Calu3 (cell line): ENCODE data around the gene TCF3. TPM values are rescaled to one million over a fixed set of nuclear protein-coding genes. Genes with fewer than 3 reads are reported as not detected.

ENCODE experiments used
- Bru-seq: library from RNA; stranded (reverse); fragments of 400-500 nt; gene quantifications from one replicate; lab custom pipeline; 2021; lab: Mats Ljungman, UMichigan
- BruChase-seq, 2 experiments: library from RNA; stranded (reverse); fragments of 400-500 nt; gene quantifications; one replicate each; lab custom pipeline; 2021; lab: Mats Ljungman, UMichigan
- BruUV-seq: library from RNA; stranded (reverse); fragments of 400-500 nt; replicated peaks from 2 replicates; lab custom pipeline; 2021; lab: Mats Ljungman, UMichigan
- CTCF ChIA-PET: fragments of 300-600 bp; sonication (Branson Sonifier 250); formaldehyde crosslinking; loops from one replicate; lab custom pipeline; 2022; ENCODE audit warnings: antibody characterized with exemption; lab: Charles Lee
- DNase-seq: peaks from one replicate; pipeline ENCODE4 v3.0.0; 2022
- H3K27ac Mint-ChIP-seq: one replicate; pipeline ENCODE4 v1.8.0; 2022; ENCODE audit warnings: mixed read lengths; ENCODE audit not compliant: unreplicated experiment
- H3K27me3 Mint-ChIP-seq: one replicate; pipeline ENCODE4 v1.8.0; 2022; ENCODE audit warnings: mixed read lengths; ENCODE audit not compliant: unreplicated experiment
- H3K36me3 Mint-ChIP-seq: one replicate; pipeline ENCODE4 v1.8.0; 2022; ENCODE audit warnings: mild to moderate bottlenecking, moderate library complexity, mixed read lengths; ENCODE audit not compliant: insufficient read depth, unreplicated experiment
- H3K4me1 Mint-ChIP-seq: one replicate; pipeline ENCODE4 v1.8.0; 2022; ENCODE audit warnings: mild to moderate bottlenecking, low read depth, mixed read lengths; ENCODE audit not compliant: unreplicated experiment
- H3K4me3 Mint-ChIP-seq: one replicate; pipeline ENCODE4 v1.8.0; 2022; ENCODE audit warnings: mild to moderate bottlenecking, low read depth, moderate library complexity, mixed read lengths; ENCODE audit not compliant: unreplicated experiment
- H3K9me3 Mint-ChIP-seq: one replicate; pipeline ENCODE4 v1.8.0; 2022; ENCODE audit warnings: low read depth, mixed read lengths; ENCODE audit not compliant: unreplicated experiment
- intact Hi-C: fragments of 100-400 bp; cut with micrococcal nuclease; formaldehyde crosslinking; loops from one replicate; pipeline ENCODE4 v1.10.0; 2022; ENCODE audit not compliant: unreplicated experiment
- long read RNA-seq: library from polyadenylated mRNA; stranded (forward); transcript quantifications from one replicate; pipeline ENCODE4 v2.0.0, GENCODE V29; 2022
- total RNA-seq: library from RNA; stranded (reverse); gene quantifications from 2 replicates; pipeline ENCODE4 v1.2.3, GENCODE V29; 2022
- TF ChIP-seq, protein P1 (sequence below): fragments of 200-600 bp; IDR thresholded peaks from one replicate; pipeline ENCODE4 v1.8.0; 2022; ENCODE audit warnings: antibody characterized with exemption; ENCODE audit not compliant: unreplicated experiment

The TCF3 gene
- total RNA-seq (102 and 110 TPM in 2 replicates), Bru-seq, nascent RNA (percentile 63 among the genes with signal in this experiment), BruChase-seq, experiment 1, labeled RNA remaining after a 6-hour chase (percentile 80 among the genes with signal in this experiment), BruChase-seq, experiment 2, labeled RNA remaining after a 2-hour chase (percentile 72 among the genes with signal in this experiment)
- long read RNA-seq, partial matches to known transcripts: 16 of 62 reads
- long read RNA-seq, other reads (novel, unspliced or antisense): 45 of 62 reads

DNA sequence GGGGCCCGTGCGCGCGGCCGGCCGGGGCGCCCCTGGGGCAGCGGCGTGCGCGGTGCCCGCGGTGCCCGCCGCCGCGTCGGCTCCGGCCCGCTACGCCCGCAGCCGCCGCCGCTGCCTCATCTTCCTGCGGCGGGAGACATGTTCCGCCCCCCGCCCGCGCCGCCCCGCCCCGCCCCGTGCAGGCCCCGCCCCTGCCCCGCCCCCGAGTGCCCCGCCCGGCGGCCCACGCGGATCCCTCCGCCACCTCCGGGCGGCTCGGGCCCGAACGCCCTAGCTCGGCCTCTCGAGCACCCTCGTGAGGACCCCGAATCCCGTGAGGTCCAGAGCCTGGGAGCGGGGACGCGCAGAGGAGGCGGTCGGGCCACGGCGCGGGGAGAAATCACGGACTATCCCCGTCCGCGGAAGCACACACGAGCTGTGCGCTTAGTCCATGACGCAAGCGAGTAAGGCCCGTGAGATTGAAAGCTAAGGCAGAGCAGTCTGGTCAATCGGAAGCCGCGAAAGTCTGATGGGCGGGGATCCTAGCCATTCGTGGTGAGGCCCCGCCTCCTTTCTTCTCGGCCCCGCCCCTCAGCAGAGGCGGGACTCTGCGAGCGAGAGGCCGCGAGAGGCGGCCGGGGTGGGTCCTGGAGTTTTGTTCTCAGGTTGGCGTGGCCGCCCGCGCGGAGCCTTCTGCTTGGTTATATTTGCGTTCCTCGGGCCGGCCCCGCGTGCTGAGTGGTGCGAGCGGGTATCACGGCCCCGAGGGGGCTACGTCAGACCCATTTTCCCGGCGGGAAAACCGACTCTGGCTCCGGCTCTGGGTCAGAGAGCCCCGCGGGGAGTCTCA lies at the start of gene TCF3:
TSS of gene TCF3 (minus strand) at position 145 of the 829 bp plus-strand sequence. CDS start 2,367 bp downstream, outside the sequence.
- H3K9me3 Mint-ChIP-seq: no peaks in the 10 kb centered on the region
- CTCF ChIA-PET: interaction anchor here (0.6 to 1.0 kb wide), 3 partner anchors 47 to 486 kb away, joined by 3 to 5 read pairs (median 3); partner anchors contain the start of gene UQCR11
- H3K4me3 Mint-ChIP-seq: peak within 1 kb of the TSS; percentile 56
- H3K27me3 Mint-ChIP-seq: no peaks in the 10 kb centered on the region
- TF ChIP-seq, protein P1, sequence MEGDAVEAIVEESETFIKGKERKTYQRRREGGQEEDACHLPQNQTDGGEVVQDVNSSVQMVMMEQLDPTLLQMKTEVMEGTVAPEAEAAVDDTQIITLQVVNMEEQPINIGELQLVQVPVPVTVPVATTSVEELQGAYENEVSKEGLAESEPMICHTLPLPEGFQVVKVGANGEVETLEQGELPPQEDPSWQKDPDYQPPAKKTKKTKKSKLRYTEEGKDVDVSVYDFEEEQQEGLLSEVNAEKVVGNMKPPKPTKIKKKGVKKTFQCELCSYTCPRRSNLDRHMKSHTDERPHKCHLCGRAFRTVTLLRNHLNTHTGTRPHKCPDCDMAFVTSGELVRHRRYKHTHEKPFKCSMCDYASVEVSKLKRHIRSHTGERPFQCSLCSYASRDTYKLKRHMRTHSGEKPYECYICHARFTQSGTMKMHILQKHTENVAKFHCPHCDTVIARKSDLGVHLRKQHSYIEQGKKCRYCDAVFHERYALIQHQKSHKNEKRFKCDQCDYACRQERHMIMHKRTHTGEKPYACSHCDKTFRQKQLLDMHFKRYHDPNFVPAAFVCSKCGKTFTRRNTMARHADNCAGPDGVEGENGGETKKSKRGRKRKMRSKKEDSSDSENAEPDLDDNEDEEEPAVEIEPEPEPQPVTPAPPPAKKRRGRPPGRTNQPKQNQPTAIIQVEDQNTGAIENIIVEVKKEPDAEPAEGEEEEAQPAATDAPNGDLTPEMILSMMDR: no peak
- peak; percentile 95 for DNase-seq
- H3K4me1 Mint-ChIP-seq: peaks cover 11% of the 10 kb centered on the region
- intact Hi-C loops: no loop called here
- peak within 1 kb of the TSS; percentile 30 for H3K27ac Mint-ChIP-seq
- peaks cover 31% of the 10 kb centered on the region for H3K36me3 Mint-ChIP-seq
- no TSS peak for BruUV-seq

DNA sequence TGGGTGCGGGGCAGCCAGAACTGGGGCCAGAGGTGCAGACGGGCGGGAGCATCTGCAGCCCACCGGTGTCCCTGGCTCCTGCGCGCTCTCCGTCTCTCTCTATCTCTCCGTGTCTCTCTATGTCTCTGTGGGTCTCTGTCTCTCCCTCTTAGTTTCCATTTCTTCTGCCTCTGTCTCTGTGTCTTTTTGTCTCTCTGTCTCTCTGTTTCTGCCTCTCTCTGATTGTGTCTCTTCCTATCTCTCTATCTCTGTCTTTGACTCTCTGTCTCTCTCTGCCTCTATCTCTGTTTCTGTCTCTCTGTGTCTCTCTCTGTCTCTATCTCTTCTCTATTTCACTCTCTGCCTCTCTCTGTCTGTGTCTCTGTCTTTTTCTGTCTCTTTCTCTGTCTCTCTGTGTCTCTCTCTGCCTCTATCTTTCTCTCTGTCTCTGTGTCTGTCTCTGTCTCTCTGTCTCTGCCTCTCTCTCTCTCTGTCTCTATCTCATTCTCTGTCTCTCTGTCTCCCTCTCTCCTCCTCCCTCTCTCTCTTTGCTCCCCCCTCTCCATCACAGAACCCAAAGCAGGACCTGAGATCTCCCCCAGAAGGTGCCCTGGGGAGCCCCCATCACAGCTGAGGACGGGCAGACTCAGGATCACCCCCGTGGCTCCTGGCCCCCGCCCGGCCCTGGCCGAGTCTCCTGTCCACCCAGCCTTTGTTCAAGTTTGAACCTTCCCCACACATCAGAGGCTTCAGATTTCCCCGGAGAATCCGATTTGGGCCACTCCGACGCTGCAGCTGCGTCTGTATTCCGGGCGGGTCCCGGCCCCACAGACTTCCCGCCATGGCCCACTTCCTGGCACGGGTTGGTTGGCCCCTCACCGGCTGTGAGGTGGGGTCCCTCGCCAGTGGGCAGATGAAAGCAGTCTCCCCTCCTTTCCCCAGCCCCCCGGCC lies 48.6 kb upstream of the TCF3 start:
- CTCF ChIA-PET: no interaction called here
- intact Hi-C loops: no loop called here
- no TSS peak for BruUV-seq
- TF ChIP-seq, protein P1: no peak
- Mint-ChIP-seq H3K27me3 (peaks cover 54% of the 10 kb centered on the region), H3K36me3 (no peaks in the 10 kb centered on the region), H3K27ac (no peak overlapping the region), H3K4me3 (peak overlapping the region; percentile 50), H3K9me3 (peaks cover 4% of the 10 kb centered on the region), H3K4me1 (peaks cover 11% of the 10 kb centered on the region)
- DNase-seq: no peak

DNA sequence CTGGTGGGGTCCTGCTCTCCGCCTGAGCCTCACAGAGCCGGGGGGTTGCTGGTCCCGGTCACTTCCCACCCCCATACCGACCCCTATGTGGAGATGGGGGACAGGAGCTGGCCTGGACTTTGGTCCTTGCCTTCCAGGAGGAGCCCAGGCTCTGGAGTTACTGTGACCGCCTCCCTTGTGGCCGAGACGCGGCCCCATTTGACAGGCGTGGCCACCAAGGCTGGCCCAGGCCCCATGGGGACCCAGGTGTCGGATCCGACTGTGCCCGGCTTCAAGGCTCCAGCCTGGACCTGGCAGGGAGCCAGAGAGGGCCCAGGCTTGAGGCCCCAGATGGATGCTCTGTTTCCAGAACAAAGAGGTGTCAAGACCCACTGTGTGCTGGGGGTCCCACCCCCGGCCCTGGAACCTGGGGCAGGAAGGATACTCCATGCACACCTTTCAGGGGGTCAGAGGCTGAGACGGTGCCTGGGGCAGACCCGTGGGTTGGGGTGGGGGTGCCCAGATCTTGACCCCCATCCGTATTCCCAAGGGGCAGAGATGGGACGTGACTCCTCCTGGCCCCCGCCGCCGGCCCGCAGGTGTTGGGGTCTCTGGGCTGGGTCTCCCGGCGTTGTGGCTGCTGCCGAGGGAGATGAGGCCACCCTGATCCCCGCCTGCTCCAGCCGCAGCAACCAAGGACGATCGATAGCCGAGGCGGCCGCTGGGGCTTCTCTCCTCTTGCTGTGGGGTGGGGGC lies 47.8 kb upstream of the TCF3 start:
- intact Hi-C loops: no loop called here
- TF ChIP-seq, protein P1: no peak
- Mint-ChIP-seq H3K27me3 (peaks cover 46% of the 10 kb centered on the region), H3K27ac (no peak overlapping the region), H3K4me3 (peak overlapping the region; percentile 50), H3K36me3 (no peaks in the 10 kb centered on the region), H3K4me1 (peaks cover 11% of the 10 kb centered on the region), H3K9me3 (peaks cover 4% of the 10 kb centered on the region)
- no peak for DNase-seq
- CTCF ChIA-PET: no interaction called here
- no TSS peak for BruUV-seq
